SHP77 (cell line): ENCODE data around the gene SPATA20.
A peak's percentile ranks its signal among the peaks of the same experiment; 100 is the strongest.

Experiments
- DNase-seq, 2 experiments: peaks; one replicate each; lab custom pipeline; 2025; lab: John Stamatoyannopoulos, UW

SPATA20 gene

DNA sequence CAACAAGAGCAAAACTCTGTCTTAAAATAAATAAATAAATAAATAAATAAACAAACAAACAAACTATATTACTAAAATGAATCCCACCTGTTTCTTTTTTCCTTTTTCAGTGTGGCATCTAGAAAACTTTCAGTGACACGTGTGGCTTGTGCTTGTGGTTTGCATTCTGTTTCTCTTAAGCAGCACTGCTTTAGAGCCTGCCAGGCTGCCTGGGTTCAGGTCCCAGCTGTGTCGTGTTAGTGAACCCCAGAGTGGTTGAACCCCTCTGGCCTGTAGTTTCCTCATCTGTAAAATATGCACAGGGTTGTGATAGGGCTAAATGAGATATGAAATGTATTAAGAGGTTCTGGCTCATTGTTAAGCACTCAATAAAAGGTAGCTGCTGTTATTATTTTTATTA, 26.5 kb upstream of the SPATA20 start:
- no peak for DNase-seq

DNA sequence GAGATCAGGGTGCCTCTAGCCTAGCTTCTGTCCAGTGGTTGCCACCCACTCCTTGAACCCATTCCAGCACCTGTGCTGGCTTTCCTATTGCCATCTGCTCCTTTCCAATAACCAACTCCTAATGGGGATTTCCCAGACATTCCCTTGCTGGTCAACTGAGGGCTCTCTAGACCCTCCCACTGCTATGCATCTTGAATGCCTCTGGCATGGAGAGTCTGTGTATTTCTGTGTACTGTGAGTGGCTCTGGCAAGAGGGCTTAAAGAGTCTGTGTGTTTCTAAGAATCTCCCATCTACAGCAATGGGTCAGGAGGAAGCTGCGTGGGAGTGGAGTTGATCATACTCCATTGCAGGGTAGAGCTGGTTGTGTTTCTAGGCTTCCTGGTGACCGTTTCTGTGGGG, 25.5 kb upstream of the SPATA20 start:
- DNase-seq: no peak

GRCh38 chr17:50522766-50523165, 24.2 kb upstream of the SPATA20 start:
- DNase-seq: no peak

- DNase-seq: no peak
These were observed 23.8 kb upstream of the SPATA20 start for GRCh38 chr17:50523208-50523607.

- no peak for DNase-seq
These were observed 22.1 kb upstream of the SPATA20 start for GRCh38 chr17:50524838-50525237.

DNA sequence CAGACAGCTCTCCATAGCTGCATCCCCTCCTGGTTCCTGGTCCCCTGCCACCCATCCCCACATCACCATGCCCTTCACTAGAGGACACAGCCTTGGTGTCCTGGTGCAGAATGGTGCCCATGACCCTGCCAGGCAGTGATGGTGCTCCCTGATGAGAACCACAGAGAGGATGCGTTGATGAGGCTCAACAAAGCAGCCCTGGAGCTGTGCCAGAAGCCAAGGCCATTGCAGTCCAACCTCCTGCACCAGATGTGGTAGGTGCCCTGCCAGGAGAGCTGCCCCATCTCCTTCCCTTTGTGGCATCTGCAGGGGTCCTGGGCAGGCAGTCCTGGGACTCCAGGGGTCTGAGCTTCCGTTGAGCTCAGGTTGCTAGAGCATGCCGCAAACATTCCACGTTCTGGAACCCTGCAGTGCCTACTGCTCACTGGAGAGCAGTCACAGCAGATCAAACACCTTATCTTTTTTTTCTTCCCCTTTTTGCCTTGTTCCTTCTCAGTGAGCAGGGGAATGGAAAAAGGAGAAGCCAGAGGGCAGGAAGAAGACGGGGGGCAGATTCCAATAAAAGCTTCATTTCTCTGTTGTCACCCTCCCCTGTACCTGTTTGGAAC, 19.7 kb upstream of the SPATA20 start:
- DNase-seq: no peak

DNA sequence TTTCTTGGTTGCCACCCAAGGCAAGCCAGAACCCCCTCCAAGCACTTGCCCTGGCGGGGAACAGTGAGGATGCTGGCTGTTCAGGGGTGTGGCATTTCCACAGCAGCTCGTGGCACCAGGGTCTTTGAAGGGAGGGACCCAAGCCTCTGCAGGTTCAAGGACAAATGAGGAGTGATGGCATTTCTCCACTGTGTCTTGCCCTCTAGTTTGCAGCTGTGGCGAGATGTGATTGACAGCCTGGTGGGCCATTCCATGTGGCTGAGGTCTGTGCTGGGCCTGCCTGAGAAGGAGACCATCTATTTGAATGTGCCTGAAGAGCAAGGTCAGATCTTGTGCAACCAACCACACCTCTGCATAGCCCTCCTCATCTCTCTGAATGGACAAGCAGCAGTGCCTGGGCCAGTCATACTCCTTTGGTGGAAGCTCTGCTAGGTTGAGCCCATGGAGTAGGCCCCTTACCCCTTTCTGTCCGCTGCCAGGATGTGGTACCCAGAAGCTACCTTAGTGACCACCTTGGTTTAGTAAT, 19.0 kb upstream of the SPATA20 start:
- DNase-seq: no peak

GRCh38 chr17:50529849-50530248, 17.1 kb upstream of the SPATA20 start:
- no peak for DNase-seq

GRCh38 chr17:50531428-50532025, 15.4 kb upstream of the SPATA20 start:
- DNase-seq: no peak

DNA sequence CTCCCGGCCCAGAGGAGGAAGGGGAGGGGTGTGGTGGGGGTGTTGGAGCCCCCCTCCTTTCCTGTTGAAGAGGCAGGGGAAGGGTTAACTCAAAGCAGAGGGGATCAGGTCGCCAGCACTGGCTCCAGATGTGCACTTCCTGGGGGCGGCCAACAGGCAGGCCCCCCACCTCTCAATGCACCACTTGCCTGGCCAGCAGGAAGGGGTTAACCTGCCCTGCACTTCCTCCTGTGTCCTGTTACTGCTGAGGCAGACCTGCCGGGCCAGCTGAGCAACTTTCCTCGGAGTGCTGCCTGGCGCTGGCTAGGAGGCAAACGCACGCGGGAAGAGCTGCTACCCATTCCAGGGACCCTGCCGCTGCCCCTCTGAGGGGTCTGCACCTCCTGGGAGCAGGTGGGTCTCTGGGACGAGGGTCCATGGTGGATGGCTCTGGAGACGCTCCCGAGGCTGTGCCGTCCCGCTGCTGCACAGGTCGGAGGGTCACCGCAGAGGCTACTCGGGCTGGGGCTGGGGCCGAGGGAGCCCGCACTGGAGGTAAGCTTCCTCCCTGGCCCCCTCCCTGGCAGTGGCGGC, 14.4 kb upstream of the SPATA20 start, which contains the start of gene EPN3:
TSS of gene EPN3 (plus strand) at position 284 of the 573 bp plus-strand sequence. CDS start 3,822 bp downstream, outside the sequence.
- no peak for DNase-seq

GRCh38 chr17:50533185-50533584, 13.8 kb upstream of the SPATA20 start:
- DNase-seq: no peak

- peak in 1 of 2 experiments; percentile 21 for DNase-seq
These were observed 13.2 kb upstream of the SPATA20 start for GRCh38 chr17:50533720-50534148.

- peak; percentile 26 to 34 for DNase-seq
These were observed 12.6 kb upstream of the SPATA20 start for GRCh38 chr17:50534222-50534978.

DNA sequence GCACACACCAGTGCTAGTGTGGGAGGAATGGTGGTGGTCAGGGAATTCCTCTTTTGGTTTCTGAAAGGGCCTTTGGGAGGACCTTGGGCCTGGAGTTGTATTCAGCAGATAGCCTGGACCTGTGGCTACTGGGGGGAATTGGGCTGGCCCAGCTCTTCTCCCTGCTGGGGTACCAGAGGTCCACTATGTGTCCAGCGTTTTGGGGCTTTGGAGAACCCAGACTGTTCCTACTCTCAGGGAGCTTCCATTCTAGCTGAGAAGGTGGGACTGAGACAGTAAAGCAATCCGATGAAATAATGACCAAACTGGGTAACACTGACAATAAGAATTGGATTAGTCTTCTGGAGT, 12.0 kb upstream of the SPATA20 start:
- DNase-seq: no peak

- DNase-seq: no peak
These were observed 11.6 kb upstream of the SPATA20 start for GRCh38 chr17:50535407-50535806.

GRCh38 chr17:50536683-50537646, 10.0 kb upstream of the SPATA20 start:
- no peak for DNase-seq

- DNase-seq: no peak
These were observed 9.0 kb upstream of the SPATA20 start for GRCh38 chr17:50537721-50538548.

- peak in 1 of 2 experiments; percentile 49 for DNase-seq
These were observed 8.2 kb upstream of the SPATA20 start for GRCh38 chr17:50538549-50539410.

DNA sequence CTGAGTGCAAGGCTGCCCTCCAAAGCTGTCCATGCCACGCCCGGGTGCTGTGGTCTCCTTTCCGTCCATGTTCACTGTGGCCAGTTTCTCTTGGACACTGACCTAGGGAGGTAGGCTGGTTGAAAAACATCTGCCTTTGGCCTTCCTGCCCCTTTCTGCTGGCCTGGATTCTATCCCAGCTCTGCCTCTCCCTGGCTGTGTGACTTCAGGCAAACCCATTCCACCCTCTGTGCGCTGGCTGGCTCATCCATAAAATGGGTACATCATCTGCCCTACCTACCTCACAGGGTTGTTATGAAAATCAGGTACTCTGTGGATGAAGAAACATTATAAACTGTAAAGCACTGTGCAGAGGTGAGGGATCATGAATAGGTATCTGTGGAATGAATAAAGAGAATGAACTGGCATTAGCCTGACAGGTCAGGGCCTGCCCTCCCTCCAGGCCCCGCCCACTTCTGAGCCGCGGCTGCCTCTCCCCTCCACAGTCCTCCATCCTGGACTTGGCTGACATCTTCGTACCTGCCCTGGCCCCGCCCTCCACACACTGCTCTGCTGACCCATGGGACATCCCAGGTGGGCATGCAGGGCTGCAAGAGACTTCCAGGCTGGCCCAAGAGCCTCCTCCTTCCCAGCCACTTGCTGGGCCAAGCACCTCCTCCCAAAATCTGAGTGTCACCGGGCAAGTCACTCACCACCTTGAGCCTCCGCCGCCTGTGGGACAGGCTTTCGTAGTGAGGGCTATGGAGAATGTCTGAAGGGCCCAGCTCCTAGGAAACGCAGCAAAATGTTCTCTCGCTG, 7.0 kb upstream of the SPATA20 start:
- DNase-seq: no peak
